Mammary epithelial cell (primary cell): ENCODE measurements around the gene EIF3CL.
"Not testable (repeated sequence)": the region's sequence is repeated elsewhere in the genome, so short reads cannot be mapped to it uniquely, and the experiment has no call there.

Source experiments
- EZH2 ChIP-seq: IDR thresholded peaks from 2 replicates; pipeline ENCODE4 v1.6.1; 2012; ENCODE audit warnings: low read length, inconsistent platforms, borderline replicate concordance
- TF ChIP-seq, protein P1 (sequence below), 2 donors: IDR thresholded peaks in 1 of 2; conservative IDR thresholded peaks in 1 of 2; 2 replicates each; pipeline ENCODE4 v1.5.1; 2011 to 2012; ENCODE audit warnings: inconsistent platforms in 2 of 2, low read length in 2 of 2, mild to moderate bottlenecking in 2 of 2, control low read depth in 1 of 2, low read depth in 1 of 2; ENCODE audit not compliant: insufficient read depth in 1 of 2; ENCODE audit errors: extremely low read depth in 1 of 2

DNA sequence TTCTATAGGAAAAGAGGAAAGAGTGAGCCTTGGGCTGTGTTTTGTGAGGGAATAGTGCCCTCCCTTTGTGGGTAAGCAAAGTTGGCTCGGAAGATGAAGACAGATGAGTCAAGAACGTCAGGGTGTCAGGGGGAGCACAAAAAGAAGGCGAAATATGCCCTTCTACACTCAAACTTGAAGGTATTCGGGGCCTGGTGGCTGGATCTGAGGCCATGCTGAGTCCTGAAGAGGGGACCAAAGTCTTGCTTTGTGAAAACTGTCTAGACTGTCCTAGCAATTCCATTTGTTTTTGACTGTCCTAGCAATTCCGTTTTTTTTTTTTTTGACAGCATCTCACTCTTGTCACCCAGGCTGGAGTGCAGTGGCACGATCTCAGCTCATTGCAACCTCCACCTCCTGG, 35.3 kb upstream of the EIF3CL start:
- TF ChIP-seq, protein P1, sequence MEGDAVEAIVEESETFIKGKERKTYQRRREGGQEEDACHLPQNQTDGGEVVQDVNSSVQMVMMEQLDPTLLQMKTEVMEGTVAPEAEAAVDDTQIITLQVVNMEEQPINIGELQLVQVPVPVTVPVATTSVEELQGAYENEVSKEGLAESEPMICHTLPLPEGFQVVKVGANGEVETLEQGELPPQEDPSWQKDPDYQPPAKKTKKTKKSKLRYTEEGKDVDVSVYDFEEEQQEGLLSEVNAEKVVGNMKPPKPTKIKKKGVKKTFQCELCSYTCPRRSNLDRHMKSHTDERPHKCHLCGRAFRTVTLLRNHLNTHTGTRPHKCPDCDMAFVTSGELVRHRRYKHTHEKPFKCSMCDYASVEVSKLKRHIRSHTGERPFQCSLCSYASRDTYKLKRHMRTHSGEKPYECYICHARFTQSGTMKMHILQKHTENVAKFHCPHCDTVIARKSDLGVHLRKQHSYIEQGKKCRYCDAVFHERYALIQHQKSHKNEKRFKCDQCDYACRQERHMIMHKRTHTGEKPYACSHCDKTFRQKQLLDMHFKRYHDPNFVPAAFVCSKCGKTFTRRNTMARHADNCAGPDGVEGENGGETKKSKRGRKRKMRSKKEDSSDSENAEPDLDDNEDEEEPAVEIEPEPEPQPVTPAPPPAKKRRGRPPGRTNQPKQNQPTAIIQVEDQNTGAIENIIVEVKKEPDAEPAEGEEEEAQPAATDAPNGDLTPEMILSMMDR (conservative IDR thresholded peaks at IDR 0.05 in 1 of 2, IDR thresholded peaks at IDR 0.05 in 1 of 2; ENCODE audit: extremely low read depth in 1 of 2, insufficient read depth in 1 of 2, low read depth in 1 of 2, low read length in 2 of 2) = not testable (repeated sequence)
- not testable (repeated sequence) for TF ChIP-seq EZH2
